ENCODE data around the gene MIPOL1. TPM values are rescaled to one million over a fixed set of nuclear protein-coding genes. Genes with fewer than 3 reads are reported as not detected.

MIPOL1 gene
- total RNA-seq, 3 donors from 2014 or later (not counting 1 experiment from before 2014, with no cell fraction given): not detected

DNA sequence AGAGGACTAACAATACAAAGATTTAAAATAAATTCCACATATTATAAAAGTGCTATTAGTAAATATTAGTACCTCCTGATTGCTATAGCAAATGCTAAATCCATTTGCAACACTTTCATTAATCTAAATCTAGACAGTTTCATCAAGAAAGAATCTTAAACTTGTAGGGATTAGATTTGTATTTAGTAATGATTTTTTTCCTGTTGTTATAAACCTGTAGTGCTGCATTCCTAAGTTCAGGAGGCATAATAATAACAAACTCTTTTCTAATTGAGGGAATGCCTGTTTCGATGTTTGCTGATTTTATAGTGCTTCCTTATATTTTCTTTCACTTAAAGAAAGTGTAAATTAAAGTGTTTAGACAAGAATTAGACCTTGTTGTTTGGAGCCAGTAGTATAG lies 231.2 kb downstream of the MIPOL1 start:
- no peaks in the 10 kb centered on the region for H3K36me3 Mint-ChIP-seq
- no peaks in the 10 kb centered on the region for H3K27me3 Mint-ChIP-seq (ENCODE audit: low read depth in 2 of 2)
- intact Hi-C loops (cut with micrococcal nuclease): no loop called here
- peaks cover 11 to 16% of the 10 kb centered on the region in 2 donors for H3K9me3 Mint-ChIP-seq
- H3K27ac Mint-ChIP-seq: no peak overlapping the region
- no peaks in the 10 kb centered on the region for H3K36me3 ChIP-seq (ENCODE audit: control insufficient read depth, insufficient read depth, low read length)
- no peaks in the 10 kb centered on the region for H3K27me3 ChIP-seq (ENCODE audit: control insufficient read depth, insufficient read depth, low read length)
- no peak overlapping the region for H3K4me3 ChIP-seq (ENCODE audit: low read length)
- TF ChIP-seq, protein P1, sequence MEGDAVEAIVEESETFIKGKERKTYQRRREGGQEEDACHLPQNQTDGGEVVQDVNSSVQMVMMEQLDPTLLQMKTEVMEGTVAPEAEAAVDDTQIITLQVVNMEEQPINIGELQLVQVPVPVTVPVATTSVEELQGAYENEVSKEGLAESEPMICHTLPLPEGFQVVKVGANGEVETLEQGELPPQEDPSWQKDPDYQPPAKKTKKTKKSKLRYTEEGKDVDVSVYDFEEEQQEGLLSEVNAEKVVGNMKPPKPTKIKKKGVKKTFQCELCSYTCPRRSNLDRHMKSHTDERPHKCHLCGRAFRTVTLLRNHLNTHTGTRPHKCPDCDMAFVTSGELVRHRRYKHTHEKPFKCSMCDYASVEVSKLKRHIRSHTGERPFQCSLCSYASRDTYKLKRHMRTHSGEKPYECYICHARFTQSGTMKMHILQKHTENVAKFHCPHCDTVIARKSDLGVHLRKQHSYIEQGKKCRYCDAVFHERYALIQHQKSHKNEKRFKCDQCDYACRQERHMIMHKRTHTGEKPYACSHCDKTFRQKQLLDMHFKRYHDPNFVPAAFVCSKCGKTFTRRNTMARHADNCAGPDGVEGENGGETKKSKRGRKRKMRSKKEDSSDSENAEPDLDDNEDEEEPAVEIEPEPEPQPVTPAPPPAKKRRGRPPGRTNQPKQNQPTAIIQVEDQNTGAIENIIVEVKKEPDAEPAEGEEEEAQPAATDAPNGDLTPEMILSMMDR (IDR thresholded peaks at IDR 0.05): no peak
- no CpG with 5 or more reads among the region's 1 CpG for WGBS (ENCODE audit: insufficient coverage)
- no peak overlapping the region for H3K27ac ChIP-seq (ENCODE audit: low read length)
- ATAC-seq (no peak), DNase-seq (no peak)
- no peaks in the 10 kb centered on the region for H3K4me1 ChIP-seq (ENCODE audit: control insufficient read depth, insufficient read depth, low read length)
- no peaks in the 10 kb centered on the region for H3K4me1 Mint-ChIP-seq
- H3K9me3 ChIP-seq (ENCODE audit: control insufficient read depth, insufficient read depth, low read length): no peaks in the 10 kb centered on the region
- H3K4me3 Mint-ChIP-seq: no peak overlapping the region

DNA sequence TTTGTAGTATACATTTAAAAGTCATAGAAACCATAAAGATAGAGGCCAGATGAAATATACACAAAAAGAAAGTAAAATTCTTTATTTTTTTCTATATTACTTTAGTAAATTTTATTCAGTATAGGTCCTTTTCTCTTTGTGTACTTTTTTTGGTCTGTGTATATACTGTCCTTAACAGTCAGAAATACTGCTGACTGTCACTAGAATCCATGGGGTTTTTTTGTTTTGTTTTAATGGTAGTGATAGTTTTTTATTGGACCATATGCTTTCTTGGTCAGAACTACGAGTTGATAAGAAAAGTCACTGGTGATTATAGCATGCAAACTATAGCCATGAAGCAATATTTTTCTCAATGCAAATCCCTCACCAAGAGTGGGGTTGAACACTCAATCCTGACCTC lies 231.9 kb downstream of the MIPOL1 start:
- WGBS (ENCODE audit: insufficient coverage): no CpG with 5 or more reads among the region's 1 CpG
- peaks cover 11 to 17% of the 10 kb centered on the region in 2 donors for H3K9me3 Mint-ChIP-seq
- H3K36me3 Mint-ChIP-seq: peaks cover 6% of the 10 kb centered on the region
- no peak overlapping the region for H3K4me3 ChIP-seq (ENCODE audit: low read length)
- no peaks in the 10 kb centered on the region for H3K27me3 ChIP-seq (ENCODE audit: control insufficient read depth, insufficient read depth, low read length)
- no peak for ATAC-seq
- no peaks in the 10 kb centered on the region for H3K9me3 ChIP-seq (ENCODE audit: control insufficient read depth, insufficient read depth, low read length)
- TF ChIP-seq, protein P1 (IDR thresholded peaks at IDR 0.05): no peak
- H3K27ac ChIP-seq (ENCODE audit: low read length): no peak overlapping the region
- no peaks in the 10 kb centered on the region for H3K27me3 Mint-ChIP-seq (ENCODE audit: low read depth in 2 of 2)
- intact Hi-C loops (cut with micrococcal nuclease): no loop called here
- H3K4me3 Mint-ChIP-seq: no peak overlapping the region
- no peaks in the 10 kb centered on the region for H3K4me1 Mint-ChIP-seq
- no peaks in the 10 kb centered on the region for H3K4me1 ChIP-seq (ENCODE audit: control insufficient read depth, insufficient read depth, low read length)
- H3K27ac Mint-ChIP-seq: no peak overlapping the region
- no peaks in the 10 kb centered on the region for H3K36me3 ChIP-seq (ENCODE audit: control insufficient read depth, insufficient read depth, low read length)
- DNase-seq: no peak

DNA sequence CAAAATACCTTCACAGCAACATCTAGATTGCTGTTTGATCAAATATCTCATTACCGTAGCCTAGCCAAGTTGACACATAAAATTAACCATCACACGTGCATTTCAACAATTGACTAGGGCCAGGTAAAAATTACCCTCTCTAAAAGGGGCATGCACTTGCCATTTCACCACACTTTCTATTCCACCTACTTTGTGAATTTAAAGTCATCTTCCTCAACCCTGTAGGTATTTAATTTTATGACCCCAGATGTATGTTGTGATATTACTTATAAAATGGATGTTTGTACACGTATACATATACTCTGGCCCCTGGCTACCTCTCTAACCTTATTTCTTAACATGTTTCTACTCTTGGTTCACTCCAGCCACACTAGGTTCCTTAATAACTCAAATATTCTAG lies 237.1 kb downstream of the MIPOL1 start:
- DNase-seq (no peak), ATAC-seq (no peak)
- Histone ChIP-seq H3K36me3 (ENCODE audit: control insufficient read depth, insufficient read depth, low read length) (no peaks in the 10 kb centered on the region), H3K9me3 (ENCODE audit: control insufficient read depth, insufficient read depth, low read length) (no peaks in the 10 kb centered on the region), H3K27me3 (ENCODE audit: control insufficient read depth, insufficient read depth, low read length) (no peaks in the 10 kb centered on the region), H3K4me3 (ENCODE audit: low read length) (no peak overlapping the region), H3K27ac (ENCODE audit: low read length) (no peak overlapping the region), H3K4me1 (ENCODE audit: control insufficient read depth, insufficient read depth, low read length) (no peaks in the 10 kb centered on the region)
- Mint-ChIP-seq H3K36me3 (peaks cover 14% of the 10 kb centered on the region), H3K4me3 (no peak overlapping the region), H3K27ac (no peak overlapping the region), H3K4me1 (no peaks in the 10 kb centered on the region), H3K27me3 (ENCODE audit: low read depth in 2 of 2) (no peaks in the 10 kb centered on the region), H3K9me3 (peaks cover 11 to 20% of the 10 kb centered on the region in 2 donors)
- TF ChIP-seq, protein P1 (IDR thresholded peaks at IDR 0.05): no peak
- intact Hi-C loops (cut with micrococcal nuclease): no loop called here
- WGBS (ENCODE audit: insufficient coverage): 88% methylated on average over 3 of the region's 3 CpGs

DNA sequence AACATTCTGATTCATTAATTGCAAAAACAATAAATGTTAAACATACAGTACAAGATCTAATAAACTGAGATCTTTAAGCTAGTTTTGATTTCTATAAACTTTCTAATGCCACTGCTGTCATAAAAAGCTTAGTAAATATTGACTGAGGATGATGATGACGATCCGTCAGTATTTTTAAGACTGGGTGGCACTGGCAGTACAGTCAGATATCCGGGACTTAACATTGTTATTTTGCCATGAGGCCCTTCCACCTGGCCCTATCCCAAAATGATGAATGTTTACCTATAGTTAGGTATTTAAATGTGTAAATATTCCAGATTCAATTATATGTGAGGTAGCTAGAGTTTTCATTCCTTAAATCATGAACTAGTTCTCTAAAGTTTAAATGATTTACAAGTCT lies 238.8 kb downstream of the MIPOL1 start:
- TF ChIP-seq, protein P1 (IDR thresholded peaks at IDR 0.05): no peak
- Mint-ChIP-seq H3K36me3 (peaks cover 14% of the 10 kb centered on the region), H3K27me3 (ENCODE audit: low read depth in 2 of 2) (no peaks in the 10 kb centered on the region), H3K4me1 (no peaks in the 10 kb centered on the region), H3K9me3 (peaks cover 13 to 25% of the 10 kb centered on the region in 2 donors), H3K27ac (no peak overlapping the region), H3K4me3 (no peak overlapping the region)
- H3K4me1 ChIP-seq (ENCODE audit: control insufficient read depth, insufficient read depth, low read length): no peaks in the 10 kb centered on the region
- no peaks in the 10 kb centered on the region for H3K9me3 ChIP-seq (ENCODE audit: control insufficient read depth, insufficient read depth, low read length)
- no peaks in the 10 kb centered on the region for H3K36me3 ChIP-seq (ENCODE audit: control insufficient read depth, insufficient read depth, low read length)
- no peaks in the 10 kb centered on the region for H3K27me3 ChIP-seq (ENCODE audit: control insufficient read depth, insufficient read depth, low read length)
- no peak overlapping the region for H3K27ac ChIP-seq (ENCODE audit: low read length)
- 90% methylated on average over 3 of the region's 3 CpGs for WGBS (ENCODE audit: insufficient coverage)
- no peak overlapping the region for H3K4me3 ChIP-seq (ENCODE audit: low read length)
- DNase-seq (no peak), ATAC-seq (no peak)
- intact Hi-C loops (cut with micrococcal nuclease): no loop called here
